Sigmoid colon (tissue), 7 donors: ENCODE data around the gene ING5. TPM values are rescaled to one million over a fixed set of nuclear protein-coding genes. Genes with fewer than 3 reads are reported as not detected.

ENCODE experiments used
- DNase-seq: peaks from one replicate; pipeline ENCODE4 v3.0.0-alpha.2; 2019
- H3K27ac ChIP-seq, 4 donors: fragments of 200-600 bp; sonication (generic); one replicate each; pipeline ENCODE4 v1.5.1; 2016 to 2019; ENCODE audit warnings: mild to moderate bottlenecking in 1 of 4
- H3K27me3 ChIP-seq, 3 donors: fragments of 200-600 bp; sonication (generic); one replicate each; pipeline ENCODE4 v1.5.1; 2019; ENCODE audit warnings: mild to moderate bottlenecking in 1 of 3
- H3K36me3 ChIP-seq, 4 donors: fragments of 200-600 bp; sonication (generic); one replicate each; pipeline ENCODE4 v1.5.1; 2016 to 2019
- H3K4me1 ChIP-seq, 4 donors: fragments of 200-600 bp; sonication (generic); one replicate each; pipeline ENCODE4 v1.5.1; 2017 to 2019
- H3K4me3 ChIP-seq, 4 donors: fragments of 200-600 bp; sonication (generic); one replicate each; pipeline ENCODE4 v1.5.1; 2017 to 2019; ENCODE audit warnings: mild to moderate bottlenecking in 2 of 4, moderate library complexity in 1 of 4
- H3K9me3 ChIP-seq, 4 donors: fragments of 200-600 bp in 3 of 4; sonication (generic) in 3 of 4; one replicate each; pipeline versions ENCODE4 v1.5.1 to v1.6.1; 2013 to 2019
- EP300 ChIP-seq, 4 donors: sonication (generic); formaldehyde crosslinking; IDR thresholded peaks; one replicate each; pipeline ENCODE4 v1.6.1; 2017; ENCODE audit warnings: antibody characterized with exemption in 4 of 4
- POLR2A ChIP-seq, 2 donors: fragments of 450-650 bp; IDR thresholded peaks; one replicate each; pipeline ENCODE4 v1.6.1; 2016; ENCODE audit warnings: antibody characterized with exemption in 2 of 2, mild to moderate bottlenecking in 2 of 2, moderate library complexity in 2 of 2
- POLR2AphosphoS5 ChIP-seq, 4 donors: sonication (generic); formaldehyde crosslinking; IDR thresholded peaks; one replicate each; pipeline ENCODE4 v1.6.1; 2017; ENCODE audit warnings: antibody characterized with exemption in 4 of 4
- WGBS, 2 donors: extraction: QIAGEN DNeasy Blood & Tissue Kit; methylation state at CpG; one replicate each; pipeline ENCODE4 v1.1.7; 2013; 5-methylcytosine and 5-hydroxymethylcytosine counted together
- intact Hi-C: fragments of 100-400 bp; cut with DNase I; formaldehyde crosslinking; loops from one replicate; pipeline ENCODE4 v1.15.1; 2023
- polyA plus RNA-seq, 3 donors: library from polyadenylated mRNA; stranded (reverse); fragments of 200-250 nt; gene quantifications; one replicate each; pipeline ENCODE4 v1.2.3, GENCODE V29; 2013
- total RNA-seq, 4 donors: library from RNA; depleted of rRNA; stranded (reverse); fragments of >200 nt; gene quantifications; one replicate each; pipeline ENCODE4 v1.1.0, GENCODE V29; 2016
- TF ChIP-seq, protein P1 (sequence below), 4 experiments: fragments of 450-650 bp in 3 of 4; fragments of 200-600 bp in 1 of 4; IDR thresholded peaks; one replicate each; pipeline ENCODE4 v1.5.1; 2016 to 2019; ENCODE audit warnings: antibody characterized with exemption in 4 of 4, mild to moderate bottlenecking in 3 of 4, moderate library complexity in 2 of 4
- donor health status: healthy with polysubstance abuse.
- donor health status: Bipolar disorder and iron deficiency.
- donor health status: healthy.

Gene ING5
- total and polyA plus RNA-seq, 7 donors = 9.6 to 49.8 (median 27.1) TPM

DNA sequence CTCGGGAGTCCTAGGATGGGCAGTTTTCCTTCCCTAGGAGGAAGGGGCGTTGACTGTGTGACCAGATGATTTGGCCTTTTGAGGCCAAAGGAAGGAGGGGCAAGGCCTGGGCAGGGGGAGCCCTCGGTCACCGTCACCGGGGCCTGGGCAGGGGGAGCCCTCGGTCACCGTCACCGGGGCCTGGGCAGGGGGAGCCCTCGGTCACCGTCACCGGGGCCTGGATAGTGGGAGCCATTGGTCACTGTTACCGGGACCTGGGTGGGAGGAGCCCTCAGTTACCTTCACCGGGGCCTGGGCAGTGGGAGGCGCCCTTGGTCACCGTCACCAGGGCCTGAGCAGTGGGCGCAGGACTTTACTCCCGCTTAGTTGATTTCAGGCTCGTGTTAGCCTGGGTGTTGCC lies 49.9 kb downstream of the ING5 start:
- peaks cover 4 to 66% (median 21%) of the 10 kb centered on the region in 4 donors for H3K36me3 ChIP-seq

DNA sequence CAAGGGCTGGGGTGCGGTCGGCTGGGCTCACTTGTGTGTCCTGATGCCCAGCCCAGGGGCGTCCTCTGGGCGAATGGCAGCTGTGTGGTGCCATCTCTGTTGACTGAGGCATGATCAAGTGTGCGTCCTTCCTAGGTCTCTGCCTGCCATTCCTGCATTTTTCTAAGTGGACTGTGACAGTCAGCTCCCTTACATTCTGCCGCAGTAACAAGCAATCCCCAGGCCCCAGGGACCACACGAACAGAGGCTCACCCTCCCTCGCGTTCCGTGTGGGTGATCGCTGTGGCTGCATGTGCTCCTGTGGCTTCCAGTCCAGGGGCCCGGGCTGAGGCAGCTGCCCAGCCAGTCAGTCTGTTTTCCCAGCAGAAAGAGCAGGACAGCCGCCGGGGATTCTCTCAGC lies 50.4 kb downstream of the ING5 start:
- Histone ChIP-seq H3K27me3 (no peaks in the 10 kb centered on the region), H3K27ac (no peak overlapping the region), H3K4me3 (no peak overlapping the region), H3K36me3 (peaks cover 4 to 69% (median 23%) of the 10 kb centered on the region in 4 donors), H3K4me1 (no peaks in the 10 kb centered on the region), H3K9me3 (no peaks in the 10 kb centered on the region)
- no peak for DNase-seq
- 97% methylated on average over 14 of the region's 14 CpGs for WGBS, 2 donors
- intact Hi-C loops = no loop called here
- TF ChIP-seq POLR2AphosphoS5 (IDR thresholded peaks at IDR 0.05) (no peak), POLR2A (IDR thresholded peaks at IDR 0.05) (no peak)
- TF ChIP-seq, protein P1, sequence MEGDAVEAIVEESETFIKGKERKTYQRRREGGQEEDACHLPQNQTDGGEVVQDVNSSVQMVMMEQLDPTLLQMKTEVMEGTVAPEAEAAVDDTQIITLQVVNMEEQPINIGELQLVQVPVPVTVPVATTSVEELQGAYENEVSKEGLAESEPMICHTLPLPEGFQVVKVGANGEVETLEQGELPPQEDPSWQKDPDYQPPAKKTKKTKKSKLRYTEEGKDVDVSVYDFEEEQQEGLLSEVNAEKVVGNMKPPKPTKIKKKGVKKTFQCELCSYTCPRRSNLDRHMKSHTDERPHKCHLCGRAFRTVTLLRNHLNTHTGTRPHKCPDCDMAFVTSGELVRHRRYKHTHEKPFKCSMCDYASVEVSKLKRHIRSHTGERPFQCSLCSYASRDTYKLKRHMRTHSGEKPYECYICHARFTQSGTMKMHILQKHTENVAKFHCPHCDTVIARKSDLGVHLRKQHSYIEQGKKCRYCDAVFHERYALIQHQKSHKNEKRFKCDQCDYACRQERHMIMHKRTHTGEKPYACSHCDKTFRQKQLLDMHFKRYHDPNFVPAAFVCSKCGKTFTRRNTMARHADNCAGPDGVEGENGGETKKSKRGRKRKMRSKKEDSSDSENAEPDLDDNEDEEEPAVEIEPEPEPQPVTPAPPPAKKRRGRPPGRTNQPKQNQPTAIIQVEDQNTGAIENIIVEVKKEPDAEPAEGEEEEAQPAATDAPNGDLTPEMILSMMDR (IDR thresholded peaks at IDR 0.05) = no peak

More for the DNA sequence above, 49.9 kb downstream of the ING5 start:
- Histone ChIP-seq H3K27me3 (no peaks in the 10 kb centered on the region), H3K9me3 (no peaks in the 10 kb centered on the region), H3K4me3 (no peak overlapping the region), H3K27ac (no peak overlapping the region), H3K4me1 (no peaks in the 10 kb centered on the region)
- intact Hi-C loops = no loop called here
- TF ChIP-seq EP300 (IDR thresholded peaks at IDR 0.05) (no peak), POLR2A (IDR thresholded peaks at IDR 0.05) (no peak), POLR2AphosphoS5 (IDR thresholded peaks at IDR 0.05) (no peak)
- TF ChIP-seq, protein P1 (IDR thresholded peaks at IDR 0.05) = no peak
- 97% methylated on average over 18 of the region's 18 CpGs for WGBS, 2 donors
- no peak for DNase-seq

DNA sequence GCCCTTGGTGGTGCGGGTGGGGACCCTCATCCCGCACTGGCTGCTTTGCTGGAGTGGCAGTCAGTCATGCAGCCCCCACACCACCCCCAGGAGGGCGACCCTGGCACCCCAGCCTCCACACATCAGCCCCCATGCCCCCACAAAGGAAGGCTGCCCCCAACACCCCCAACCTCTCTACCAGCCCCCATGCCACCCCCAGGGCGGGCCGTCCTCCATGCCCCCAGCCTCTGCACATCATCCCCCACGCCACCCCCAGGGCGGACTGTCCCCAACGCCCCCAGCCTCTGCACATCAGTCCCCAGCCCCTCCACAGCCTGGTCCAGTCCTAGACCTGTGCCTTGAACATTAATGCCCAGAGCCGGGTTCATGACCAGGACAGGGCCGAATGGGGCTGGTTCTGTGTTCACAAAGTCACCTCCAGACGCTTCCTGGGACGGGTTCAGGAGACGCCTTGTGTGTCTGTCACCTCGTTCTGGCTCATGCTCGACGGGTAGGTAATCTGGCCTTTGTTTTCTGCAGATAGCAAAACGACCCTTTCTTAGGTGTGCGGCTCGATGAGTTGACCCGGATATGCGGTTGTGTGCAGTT lies 50.9 kb downstream of the ING5 start:
- Histone ChIP-seq H3K27me3 (no peaks in the 10 kb centered on the region), H3K4me1 (no peaks in the 10 kb centered on the region), H3K36me3 (peaks cover 4 to 69% (median 23%) of the 10 kb centered on the region in 4 donors), H3K4me3 (no peak overlapping the region), H3K9me3 (no peaks in the 10 kb centered on the region), H3K27ac (no peak overlapping the region)
- 95% methylated on average over 21 of the region's 21 CpGs for whole genome bisulfite sequencing, 2 donors
- no peak for DNase-seq
- TF ChIP-seq POLR2A (IDR thresholded peaks at IDR 0.05) (no peak), POLR2AphosphoS5 (IDR thresholded peaks at IDR 0.05) (no peak), EP300 (IDR thresholded peaks at IDR 0.05) (no peak)
- TF ChIP-seq, protein P1 (IDR thresholded peaks at IDR 0.05) = no peak
- intact Hi-C loops = no loop called here

DNA sequence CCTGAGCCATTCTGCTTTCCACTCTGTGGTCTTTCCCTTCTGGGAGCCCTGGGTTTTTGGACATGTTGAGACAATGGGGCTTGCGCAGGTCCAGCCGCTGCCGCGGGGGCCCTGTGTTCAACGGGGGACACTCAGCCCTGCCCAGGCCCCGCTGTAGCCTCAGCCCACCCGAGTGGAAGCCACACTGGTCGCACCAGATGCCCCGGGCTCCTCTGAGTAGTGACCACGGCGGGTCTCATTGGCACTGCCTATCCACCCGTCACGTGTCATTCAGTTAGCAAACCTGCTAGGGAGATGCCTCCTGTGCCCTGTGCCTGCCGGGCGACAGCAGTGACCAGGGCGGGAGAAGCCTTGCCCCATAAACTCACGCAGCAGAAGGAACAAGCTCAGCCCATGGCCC lies 51.7 kb downstream of the ING5 start:
- Histone ChIP-seq H3K27ac (no peak overlapping the region), H3K4me1 (no peaks in the 10 kb centered on the region), H3K9me3 (no peaks in the 10 kb centered on the region), H3K27me3 (no peaks in the 10 kb centered on the region), H3K36me3 (peaks cover 4 to 70% (median 23%) of the 10 kb centered on the region in 4 donors), H3K4me3 (no peak overlapping the region)
- DNase-seq = no peak
- intact Hi-C loops = no loop called here
- TF ChIP-seq POLR2A (IDR thresholded peaks at IDR 0.05) (no peak), EP300 (IDR thresholded peaks at IDR 0.05) (no peak), POLR2AphosphoS5 (IDR thresholded peaks at IDR 0.05) (no peak)
- TF ChIP-seq, protein P1 (IDR thresholded peaks at IDR 0.05) = no peak
- 98% methylated on average over 17 of the region's 17 CpGs for WGBS, 2 donors

DNA sequence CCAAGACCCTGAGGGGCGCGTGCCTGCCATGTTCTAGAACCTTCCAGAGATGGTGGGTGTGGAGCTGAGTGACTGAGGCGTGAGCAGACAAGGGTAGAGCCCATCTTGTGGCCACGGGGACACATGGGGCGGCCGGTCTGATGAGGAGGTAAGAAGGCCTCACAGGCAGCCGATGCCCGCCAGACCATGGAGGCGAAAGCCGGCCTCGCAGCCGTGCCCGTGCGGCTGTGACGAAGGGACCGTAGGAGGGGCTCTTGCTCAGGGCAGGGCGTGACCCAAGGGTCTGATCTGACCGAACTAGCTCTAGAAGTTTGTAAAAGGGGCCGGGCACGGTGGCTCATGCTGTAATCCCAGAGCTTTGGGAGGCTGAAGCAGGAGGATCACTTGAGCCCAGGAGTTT lies 52.2 kb downstream of the ING5 start:
- intact Hi-C loops = no loop called here
- TF ChIP-seq EP300 (IDR thresholded peaks at IDR 0.05) (no peak), POLR2AphosphoS5 (IDR thresholded peaks at IDR 0.05) (no peak), POLR2A (IDR thresholded peaks at IDR 0.05) (no peak)
- TF ChIP-seq, protein P1 (IDR thresholded peaks at IDR 0.05) = no peak

More for the DNA sequence above, 52.2 kb downstream of the ING5 start:
- Histone ChIP-seq H3K9me3 (no peaks in the 10 kb centered on the region), H3K27ac (no peak overlapping the region), H3K36me3 (peaks cover 4 to 66% (median 22%) of the 10 kb centered on the region in 4 donors), H3K4me1 (no peaks in the 10 kb centered on the region), H3K27me3 (no peaks in the 10 kb centered on the region), H3K4me3 (no peak overlapping the region)
- 94 to 97% methylated on average over 20 of the region's 20 CpGs for WGBS, 2 donors
- no peak for DNase-seq
